ENCODE results near the gene PDIA6.

The PDIA6 gene

GRCh38 chr2:10733566-10733925 is 79.0 kb downstream of the PDIA6 start:
- no peak for TF ChIP-seq CTCF (IDR thresholded peaks at IDR 0.05; ENCODE audit: insufficient read depth, low read length, missing control alignments)
- no peak overlapping the region for H3K4me3 ChIP-seq (ENCODE audit: low read depth, low read length)
- ChIA-PET POLR2A (no interaction called here), CTCF (no interaction called here)
- no peak for DNase-seq (ENCODE audit: low read depth, low spot score)

Data from AG04449 (cell line).